Endothelial cell of umbilical vein (primary cell): Measurements from ENCODE around the gene APOM. TPM values are rescaled to one million over a fixed set of nuclear protein-coding genes. Genes with fewer than 3 reads are reported as not detected.

Experiments
- BruUV-seq: library from RNA; stranded (reverse); fragments of 400-500 nt; replicated peaks from 2 replicates; lab custom pipeline; 2021; lab: Mats Ljungman, UMichigan
- CTCF ChIA-PET: fragments of 300-600, 350-600 bp; sonication (Branson Sonifier 250); formaldehyde crosslinking; loops from one replicate; lab custom pipeline; 2021; ENCODE audit warnings: antibody characterized with exemption, inconsistent platforms; lab: Charles Lee
- POLR2A ChIA-PET: fragments of 300-600, 350-600 bp; sonication (Branson Sonifier 250); formaldehyde crosslinking; loops from one replicate; lab custom pipeline; 2021; ENCODE audit warnings: antibody characterized with exemption, inconsistent platforms; lab: Charles Lee
- DNase-seq: peaks from one replicate; pipeline ENCODE4 v3.0.0-alpha.2; 2011; ENCODE audit warnings: low read depth, low spot score
- FAIRE-seq: peaks from 2 replicates; lab custom pipeline; 2011; peaks lifted over from hg19 to GRCh38; lab: Jason Lieb, UNC
- H2AFZ ChIP-seq: 2 replicates; pipeline ENCODE4 v1.6.0; 2012; ENCODE audit warnings: low read depth, low read length, control low read depth, inconsistent platforms
- H3K27ac ChIP-seq: 2 replicates; pipeline ENCODE4 v1.5.1; 2011; ENCODE audit warnings: low read depth, mild to moderate bottlenecking, control low read depth, low read length, moderate library complexity; ENCODE audit not compliant: insufficient read depth
- H3K27me3 ChIP-seq, 2 experiments: 2 replicates each; pipeline versions ENCODE4 v1.6.0 to v1.6.1; 2011; ENCODE audit warnings: low read length in 2 of 2, mixed read lengths in 1 of 2; ENCODE audit not compliant: control insufficient read depth in 2 of 2, insufficient read depth in 2 of 2
- H3K36me3 ChIP-seq, 2 experiments: 2 replicates in 1 of 2; 3 replicates in 1 of 2; pipeline ENCODE4 v1.5.1; 2011; ENCODE audit warnings: low read length in 2 of 2, mild to moderate bottlenecking in 1 of 2, moderate library complexity in 1 of 2; ENCODE audit not compliant: control insufficient read depth in 2 of 2, insufficient read depth in 2 of 2; ENCODE audit errors: extremely low read depth in 1 of 2
- H3K4me1 ChIP-seq: 3 replicates; pipeline ENCODE4 v1.5.1; 2011; ENCODE audit warnings: mild to moderate bottlenecking, low read length; ENCODE audit not compliant: control insufficient read depth, insufficient read depth; ENCODE audit errors: extremely low read depth
- H3K4me2 ChIP-seq: 2 replicates; pipeline ENCODE4 v1.6.1; 2011; ENCODE audit warnings: low read length, control low read depth, mixed read lengths; ENCODE audit not compliant: insufficient read depth
- H3K4me3 ChIP-seq, 3 experiments: fragments of 200-600 bp in 1 of 3; sonication (generic), shearing (Covaris generic) in 1 of 3; replicated peaks in 1 of 3; 2 replicates each; pipeline ENCODE4 v1.5.1; 2011 to 2016; ENCODE audit warnings: control low read depth in 3 of 3, low read length in 3 of 3, mild to moderate bottlenecking in 2 of 3, inconsistent platforms in 1 of 3, low read depth in 1 of 3, moderate library complexity in 1 of 3; ENCODE audit not compliant: insufficient read depth in 1 of 3
- H3K79me2 ChIP-seq: 2 replicates; pipeline ENCODE4 v1.6.0; 2012; ENCODE audit warnings: low read length, inconsistent platforms; ENCODE audit not compliant: control insufficient read depth, insufficient read depth
- H3K9ac ChIP-seq: replicated peaks from 2 replicates; pipeline ENCODE3; 2011; ENCODE audit warnings: low read length, control low read depth; ENCODE audit not compliant: insufficient read depth; ENCODE audit errors: extremely low read depth
- H3K9me1 ChIP-seq: replicated peaks from 3 replicates; pipeline ENCODE4 v1.6.0; 2011; ENCODE audit warnings: mild to moderate bottlenecking, low read length; ENCODE audit not compliant: control insufficient read depth, insufficient read depth; ENCODE audit errors: extremely low read depth
- H3K9me3 ChIP-seq: replicated peaks from 2 replicates; pipeline ENCODE4 v1.5.1; 2012; ENCODE audit warnings: low read length, inconsistent platforms; ENCODE audit not compliant: control insufficient read depth, insufficient read depth
- H4K20me1 ChIP-seq: replicated peaks from 2 replicates; pipeline ENCODE3; 2011; ENCODE audit warnings: mild to moderate bottlenecking, low read length; ENCODE audit not compliant: control insufficient read depth, insufficient read depth; ENCODE audit errors: extremely low read depth
- CTCF ChIP-seq, 2 donors: IDR thresholded peaks; 1 replicate in 1 of 2; 2 replicates in 1 of 2; pipeline ENCODE4 v1.5.1; 2011; ENCODE audit warnings: low read length in 2 of 2, mild to moderate bottlenecking in 2 of 2, moderate library complexity in 2 of 2, control low read depth in 1 of 2, inconsistent platforms in 1 of 2, low read depth in 1 of 2; ENCODE audit not compliant: insufficient read depth in 1 of 2; ENCODE audit errors: extremely low read depth in 1 of 2
- EZH2 ChIP-seq: IDR thresholded peaks from 2 replicates; pipeline ENCODE4 v1.6.1; 2012; ENCODE audit warnings: borderline replicate concordance, low read depth, mild to moderate bottlenecking, moderate library complexity, low read length, inconsistent platforms; ENCODE audit not compliant: severe bottlenecking
- FOS ChIP-seq: IDR thresholded peaks from 2 replicates; pipeline ENCODE4 v1.6.1; 2011; ENCODE audit warnings: mild to moderate bottlenecking, low read length, moderate library complexity, borderline replicate concordance; ENCODE audit not compliant: insufficient read depth
- GATA2 ChIP-seq: IDR thresholded peaks from 2 replicates; pipeline ENCODE4 v1.7.0; 2011; ENCODE audit warnings: low read depth, mild to moderate bottlenecking, moderate library complexity, mixed read lengths, low read length; ENCODE audit not compliant: insufficient read length, insufficient read depth
- JUN ChIP-seq: IDR thresholded peaks from 2 replicates; pipeline ENCODE4 v1.6.1; 2011; ENCODE audit warnings: borderline replicate concordance, low read depth; ENCODE audit not compliant: insufficient read length, insufficient read depth
- MAX ChIP-seq: IDR thresholded peaks from 2 replicates; pipeline ENCODE4 v1.6.1; 2011; ENCODE audit not compliant: insufficient read depth, insufficient read length
- MYC ChIP-seq: IDR thresholded peaks from one replicate; pipeline ENCODE4 v1.6.1; 2011; ENCODE audit warnings: mild to moderate bottlenecking, low read depth, low read length
- POLR2A ChIP-seq: IDR thresholded peaks from 2 replicates; pipeline ENCODE4 v1.6.1; 2012; ENCODE audit warnings: low read depth, mild to moderate bottlenecking, control low read depth, low read length
- POLR2AphosphoS5 ChIP-seq: IDR thresholded peaks from 2 replicates; pipeline ENCODE4 v1.6.1; 2012; ENCODE audit warnings: low read depth, mild to moderate bottlenecking, control low read depth, low read length, moderate library complexity; ENCODE audit not compliant: insufficient read depth
- dilution Hi-C: fragments of 300-500 bp; cut with MboI; formaldehyde crosslinking; loops from one replicate; pipeline ENCODE4 v1.15.0; 2019; ENCODE audit warnings: low sequenced_read_pairs; ENCODE audit not compliant: extremely low pct_ligation_motif_present
- intact Hi-C: fragments of 100-400 bp; cut with micrococcal nuclease; formaldehyde crosslinking; loops from one replicate; pipeline ENCODE4 v1.10.0; 2022
- polyA plus RNA-seq, 4 experiments: library from polyadenylated mRNA; depleted of rRNA in 3 of 4; stranded (reverse) in 3 of 4; unstranded in 1 of 4; fragments of >200 nt; gene quantifications; 2 replicates each; pipeline versions ENCODE4 v1.2.1 to v1.2.3, GENCODE V29; 2011 to 2012; ENCODE audit warnings: missing spikeins in 1 of 4
- total RNA-seq: library from RNA; stranded (reverse); gene quantifications from 2 replicates; pipeline ENCODE4 v1.2.3, GENCODE V29; 2021

The APOM gene
- total and polyA plus RNA-seq, 2 donors (not counting 3 experiments of a cell fraction or from before 2014, with no cell fraction given) = 2.5 TPM; not detected in 1

- Histone ChIP-seq H3K9ac (no peak overlapping the region), H4K20me1 (no peaks in the 10 kb centered on the region), H3K36me3 (peaks cover 2 to 11% of the 10 kb centered on the region in 2 experiments), H2AFZ (no peak overlapping the region), H3K4me3 (no peak overlapping the region), H3K79me2 (no peaks in the 10 kb centered on the region), H3K27ac (no peak overlapping the region), H3K9me3 (no peaks in the 10 kb centered on the region), H3K9me1 (no peaks in the 10 kb centered on the region), H3K4me1 (peaks cover 8% of the 10 kb centered on the region), H3K27me3 (no peaks in the 10 kb centered on the region), H3K4me2 (no peak overlapping the region)
- FAIRE-seq = no peak
- dilution Hi-C loops = no loop called here
- DNase-seq = no peak
- no peak for TF ChIP-seq POLR2AphosphoS5
- TF ChIP-seq FOS = no peak
- TF ChIP-seq EZH2 = no peak
- no peak for TF ChIP-seq MYC
- ChIA-PET POLR2A (no interaction called here), CTCF (no interaction called here)
- BruUV-seq = no TSS peak
- intact Hi-C loops = no loop called here
These were observed 21.2 kb downstream of the APOM start for GRCh38 chr6:31676904-31677303.

- no peaks in the 10 kb centered on the region for H3K9me3 ChIP-seq
- peaks cover 0 to 6% of the 10 kb centered on the region in 2 experiments for H3K36me3 ChIP-seq
- H2AFZ ChIP-seq = no peak overlapping the region
- intact Hi-C loops (no loop called here), dilution Hi-C loops (no loop called here)
- no peaks in the 10 kb centered on the region for H3K9me1 ChIP-seq
- no peaks in the 10 kb centered on the region for H3K27me3 ChIP-seq
- BruUV-seq = no TSS peak
- no peak overlapping the region for H3K4me3 ChIP-seq
- H3K4me2 ChIP-seq = no peak overlapping the region
- H4K20me1 ChIP-seq = no peaks in the 10 kb centered on the region
- H3K4me1 ChIP-seq = peaks cover 8% of the 10 kb centered on the region
- FAIRE-seq (no peak), DNase-seq (no peak)
- TF ChIP-seq FOS (no peak), EZH2 (no peak), GATA2 (no peak), JUN (no peak), POLR2AphosphoS5 (no peak), MYC (no peak), MAX (no peak), CTCF (IDR thresholded peaks at IDR 0.05; ENCODE audit: extremely low read depth in 1 of 2, insufficient read depth in 1 of 2, low read depth in 1 of 2, low read length in 2 of 2) (no peak), POLR2A (no peak)
- H3K9ac ChIP-seq = no peak overlapping the region
- no peak overlapping the region for H3K27ac ChIP-seq
- H3K79me2 ChIP-seq = no peaks in the 10 kb centered on the region
- POLR2A ChIA-PET = no interaction called here
- CTCF ChIA-PET = interaction anchor here (1.1 to 1.2 kb wide), 4 partner anchors 92 to 274 kb away, joined by 3 to 5 read pairs (median 4); no protein-coding TSS in a partner anchor
These were observed 22.3 kb downstream of the APOM start for GRCh38 chr6:31677955-31678354.
